ENCODE measurements around the gene GFOD1. TPM values are rescaled to one million over a fixed set of nuclear protein-coding genes. Genes with fewer than 3 reads are reported as not detected.

Gene GFOD1
- total RNA-seq, 1 donor from 2014 or later: 10.2 TPM

- intact Hi-C loops (cut with micrococcal nuclease): no loop called here
- Mint-ChIP-seq H3K4me3 (no peak overlapping the region), H3K36me3 (ENCODE audit: low read depth) (peaks cover 2% of the 10 kb centered on the region), H3K27ac (no peak overlapping the region), H3K27me3 (no peaks in the 10 kb centered on the region), H3K4me1 (peaks cover 7% of the 10 kb centered on the region), H3K9me3 (peaks cover 14% of the 10 kb centered on the region)
- DNase-seq: no peak
These were observed 80.6 kb downstream of the GFOD1 start for GRCh38 chr6:13406781-13407180.

GRCh38 chr6:13405961-13406477, 81.4 kb downstream of the GFOD1 start:
- Mint-ChIP-seq H3K36me3 (ENCODE audit: low read depth) (peaks cover 2% of the 10 kb centered on the region), H3K27me3 (no peaks in the 10 kb centered on the region), H3K27ac (no peak overlapping the region), H3K4me3 (no peak overlapping the region), H3K9me3 (peaks cover 14% of the 10 kb centered on the region), H3K4me1 (peaks cover 10% of the 10 kb centered on the region)
- no peak for DNase-seq
- intact Hi-C loops (cut with micrococcal nuclease): no loop called here

- peaks cover 14% of the 10 kb centered on the region for H3K9me3 Mint-ChIP-seq
- H3K27ac Mint-ChIP-seq: no peak overlapping the region
- no peak overlapping the region for H3K4me3 Mint-ChIP-seq
- intact Hi-C loops (cut with micrococcal nuclease): no loop called here
- H3K36me3 Mint-ChIP-seq (ENCODE audit: low read depth): peaks cover 2% of the 10 kb centered on the region
- DNase-seq: no peak
- H3K4me1 Mint-ChIP-seq: peaks cover 17% of the 10 kb centered on the region
- no peaks in the 10 kb centered on the region for H3K27me3 Mint-ChIP-seq
These were observed 82.5 kb downstream of the GFOD1 start for GRCh38 chr6:13404892-13405254.

- no peak overlapping the region for H3K27ac Mint-ChIP-seq
- DNase-seq: no peak
- no peak overlapping the region for H3K4me3 Mint-ChIP-seq
- no peaks in the 10 kb centered on the region for H3K27me3 Mint-ChIP-seq
- intact Hi-C loops (cut with micrococcal nuclease): no loop called here
- H3K9me3 Mint-ChIP-seq: peaks cover 14% of the 10 kb centered on the region
- peaks cover 17% of the 10 kb centered on the region for H3K4me1 Mint-ChIP-seq
- peaks cover 2% of the 10 kb centered on the region for H3K36me3 Mint-ChIP-seq (ENCODE audit: low read depth)
These were observed 83.0 kb downstream of the GFOD1 start for GRCh38 chr6:13404228-13404891.

GRCh38 chr6:13402711-13403110, 84.7 kb downstream of the GFOD1 start:
- no peak overlapping the region for H3K4me3 Mint-ChIP-seq
- H3K4me1 Mint-ChIP-seq: peaks cover 17% of the 10 kb centered on the region
- DNase-seq: no peak
- no peak overlapping the region for H3K27ac Mint-ChIP-seq
- intact Hi-C loops (cut with micrococcal nuclease): no loop called here
- H3K27me3 Mint-ChIP-seq: no peaks in the 10 kb centered on the region
- H3K36me3 Mint-ChIP-seq (ENCODE audit: low read depth): peaks cover 2% of the 10 kb centered on the region
- H3K9me3 Mint-ChIP-seq: peaks cover 13% of the 10 kb centered on the region

- Mint-ChIP-seq H3K36me3 (ENCODE audit: low read depth) (no peaks in the 10 kb centered on the region), H3K4me1 (peaks cover 10% of the 10 kb centered on the region), H3K27me3 (no peaks in the 10 kb centered on the region), H3K9me3 (no peaks in the 10 kb centered on the region), H3K4me3 (no peak overlapping the region), H3K27ac (no peak overlapping the region)
- intact Hi-C loops (cut with micrococcal nuclease): no loop called here
- no peak for DNase-seq
These were observed 86.6 kb downstream of the GFOD1 start for GRCh38 chr6:13400772-13401171.

- no peaks in the 10 kb centered on the region for H3K27me3 Mint-ChIP-seq
- H3K4me3 Mint-ChIP-seq: no peak overlapping the region
- intact Hi-C loops (cut with micrococcal nuclease): no loop called here
- no peak overlapping the region for H3K27ac Mint-ChIP-seq
- no peak for DNase-seq
- peaks cover 10% of the 10 kb centered on the region for H3K4me1 Mint-ChIP-seq
- no peaks in the 10 kb centered on the region for H3K9me3 Mint-ChIP-seq
- no peaks in the 10 kb centered on the region for H3K36me3 Mint-ChIP-seq (ENCODE audit: low read depth)
These were observed 88.9 kb downstream of the GFOD1 start for GRCh38 chr6:13398421-13398994.

- H3K4me1 Mint-ChIP-seq: peaks cover 10% of the 10 kb centered on the region
- H3K27me3 Mint-ChIP-seq: no peaks in the 10 kb centered on the region
- no peak for DNase-seq
- H3K9me3 Mint-ChIP-seq: no peaks in the 10 kb centered on the region
- no peak overlapping the region for H3K4me3 Mint-ChIP-seq
- no peak overlapping the region for H3K27ac Mint-ChIP-seq
- intact Hi-C loops (cut with micrococcal nuclease): no loop called here
- no peaks in the 10 kb centered on the region for H3K36me3 Mint-ChIP-seq (ENCODE audit: low read depth)
These were observed 89.4 kb downstream of the GFOD1 start for GRCh38 chr6:13398069-13398381.

GRCh38 chr6:13397359-13398068, 89.9 kb downstream of the GFOD1 start:
- intact Hi-C loops (cut with micrococcal nuclease): no loop called here
- Mint-ChIP-seq H3K4me1 (peaks cover 10% of the 10 kb centered on the region), H3K27me3 (no peaks in the 10 kb centered on the region), H3K36me3 (ENCODE audit: low read depth) (no peaks in the 10 kb centered on the region), H3K4me3 (no peak overlapping the region), H3K9me3 (no peaks in the 10 kb centered on the region), H3K27ac (no peak overlapping the region)
- no peak for DNase-seq

GRCh38 chr6:13396241-13396792, 91.1 kb downstream of the GFOD1 start:
- Mint-ChIP-seq H3K4me3 (no peak overlapping the region), H3K27ac (no peak overlapping the region), H3K27me3 (no peaks in the 10 kb centered on the region), H3K36me3 (ENCODE audit: low read depth) (no peaks in the 10 kb centered on the region), H3K4me1 (peaks cover 10% of the 10 kb centered on the region), H3K9me3 (no peaks in the 10 kb centered on the region)
- intact Hi-C loops (cut with micrococcal nuclease): no loop called here
- no peak for DNase-seq

GRCh38 chr6:13395272-13396237, 91.8 kb downstream of the GFOD1 start:
- H3K9me3 Mint-ChIP-seq: no peaks in the 10 kb centered on the region
- H3K4me1 Mint-ChIP-seq: peaks cover 5% of the 10 kb centered on the region
- no peak overlapping the region for H3K27ac Mint-ChIP-seq
- no peaks in the 10 kb centered on the region for H3K27me3 Mint-ChIP-seq
- intact Hi-C loops (cut with micrococcal nuclease): no loop called here
- DNase-seq: no peak
- H3K36me3 Mint-ChIP-seq (ENCODE audit: low read depth): no peaks in the 10 kb centered on the region
- H3K4me3 Mint-ChIP-seq: no peak overlapping the region

- Mint-ChIP-seq H3K27ac (peak overlapping the region; percentile 40), H3K27me3 (no peaks in the 10 kb centered on the region), H3K4me1 (peaks cover 4% of the 10 kb centered on the region), H3K36me3 (ENCODE audit: low read depth) (peaks cover 6% of the 10 kb centered on the region), H3K4me3 (no peak overlapping the region), H3K9me3 (peaks cover 18% of the 10 kb centered on the region)
- intact Hi-C loops (cut with micrococcal nuclease): no loop called here
- no peak for DNase-seq
These were observed 94.9 kb downstream of the GFOD1 start for GRCh38 chr6:13392462-13392861.

- intact Hi-C loops (cut with micrococcal nuclease): no loop called here
- peaks cover 4% of the 10 kb centered on the region for H3K4me1 Mint-ChIP-seq
These were observed 95.9 kb downstream of the GFOD1 start for GRCh38 chr6:13391537-13391936.

More at GRCh38 chr6:13391537-13391936, 95.9 kb downstream of the GFOD1 start:
- H3K27me3 Mint-ChIP-seq: no peaks in the 10 kb centered on the region
- no peak overlapping the region for H3K4me3 Mint-ChIP-seq
- no peak overlapping the region for H3K27ac Mint-ChIP-seq
- H3K9me3 Mint-ChIP-seq: peaks cover 24% of the 10 kb centered on the region
- peaks cover 6% of the 10 kb centered on the region for H3K36me3 Mint-ChIP-seq (ENCODE audit: low read depth)
- no peak for DNase-seq
